HG02943 (cell line): ENCODE measurements around the gene NHLH1.

ENCODE experiments used
- ATAC-seq: cut with Tn5 transposase; IDR thresholded peaks from one replicate; pipeline ENCODE4 v1.9.1; 2021; ENCODE audit warnings: mild to moderate bottlenecking, low read depth, moderate library complexity; ENCODE audit not compliant: unreplicated experiment

Gene NHLH1

DNA sequence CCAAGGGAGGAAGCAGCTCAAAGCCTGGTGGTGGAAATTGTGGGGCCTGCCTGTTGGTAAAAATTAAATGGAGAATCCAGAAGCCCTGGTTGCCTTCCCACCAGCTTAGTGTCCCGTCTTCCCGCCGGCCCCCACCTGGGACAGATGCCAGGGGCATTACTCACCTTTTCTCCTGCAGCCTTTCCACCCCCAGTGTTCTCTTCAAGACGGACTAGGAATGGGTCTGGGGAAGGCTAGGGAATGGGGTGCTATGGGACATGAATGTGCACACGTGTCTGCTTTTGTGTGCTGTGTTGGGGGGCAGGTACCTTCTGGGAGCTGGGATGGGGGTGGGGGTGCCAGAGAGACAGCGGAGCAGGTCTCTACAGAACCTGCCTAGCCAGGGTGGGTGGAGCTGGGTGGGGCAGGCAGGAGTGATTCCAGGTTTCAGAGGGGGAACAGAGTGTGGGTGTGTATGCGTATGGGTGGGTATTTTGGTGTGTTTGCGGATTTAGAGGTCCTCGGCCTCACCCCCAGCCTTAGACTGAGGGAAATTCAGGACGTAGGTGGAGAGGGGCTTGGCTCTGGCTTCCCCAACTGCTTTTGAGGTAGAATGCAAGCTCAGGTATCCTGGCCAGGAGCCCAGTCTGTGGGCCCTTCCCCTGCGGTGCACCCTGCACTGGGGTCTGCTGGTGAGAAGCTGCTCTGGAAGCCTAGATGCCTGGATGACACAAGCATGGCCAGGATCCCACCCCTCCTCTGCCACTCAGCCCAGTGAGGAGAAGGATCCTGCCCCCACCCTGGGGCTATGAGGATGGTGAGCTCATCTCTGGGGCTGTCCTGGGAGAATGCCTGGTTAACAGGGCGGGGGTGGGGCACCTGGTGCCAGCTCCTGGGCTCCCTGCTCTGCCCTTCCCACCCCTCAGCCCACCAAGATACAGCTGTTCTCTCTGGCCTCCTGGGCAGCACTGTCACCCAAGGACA, 41.2 kb downstream of the NHLH1 start:
- ATAC-seq, result no peak

DNA sequence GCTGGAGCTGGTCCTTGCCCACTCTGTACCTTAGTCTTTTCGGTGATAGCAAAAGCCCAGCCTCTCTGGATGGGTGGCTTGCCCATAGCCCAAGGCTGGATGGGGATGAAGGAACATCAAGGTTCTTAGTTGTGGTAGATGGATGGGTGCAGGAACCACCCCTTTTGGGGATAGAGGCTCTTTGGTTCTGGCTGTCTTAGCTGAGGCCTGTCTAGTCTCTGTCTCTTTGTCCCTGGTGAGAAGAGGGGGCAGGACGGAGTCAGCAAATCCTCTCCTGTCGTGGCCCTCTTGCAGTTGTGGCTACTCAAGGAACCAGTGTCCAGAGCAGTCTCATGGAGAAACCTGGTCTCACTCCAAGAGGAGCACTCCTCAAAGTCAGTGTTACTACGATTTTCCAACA, 42.0 kb downstream of the NHLH1 start:
- ATAC-seq, result no peak

DNA sequence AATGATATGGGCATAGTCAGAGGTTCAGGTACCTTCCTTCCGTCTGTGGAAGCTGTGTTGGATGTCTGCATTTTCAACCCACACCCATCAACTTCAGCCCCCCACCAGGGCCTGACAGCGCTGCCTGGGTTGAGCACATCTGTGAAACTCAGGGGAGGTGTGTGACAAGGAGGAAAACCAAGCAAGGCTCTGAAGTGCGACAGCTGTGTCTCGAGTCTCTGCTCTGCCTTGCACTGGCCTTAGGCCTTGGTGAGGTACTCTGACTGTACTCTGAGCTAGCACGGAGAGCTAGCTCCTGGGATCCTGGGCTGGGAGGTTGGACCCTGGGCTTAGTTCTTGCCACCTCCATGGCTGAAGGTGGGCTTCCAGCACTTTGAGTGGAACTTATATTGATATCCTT, 42.6 kb downstream of the NHLH1 start:
- no peak for ATAC-seq

DNA sequence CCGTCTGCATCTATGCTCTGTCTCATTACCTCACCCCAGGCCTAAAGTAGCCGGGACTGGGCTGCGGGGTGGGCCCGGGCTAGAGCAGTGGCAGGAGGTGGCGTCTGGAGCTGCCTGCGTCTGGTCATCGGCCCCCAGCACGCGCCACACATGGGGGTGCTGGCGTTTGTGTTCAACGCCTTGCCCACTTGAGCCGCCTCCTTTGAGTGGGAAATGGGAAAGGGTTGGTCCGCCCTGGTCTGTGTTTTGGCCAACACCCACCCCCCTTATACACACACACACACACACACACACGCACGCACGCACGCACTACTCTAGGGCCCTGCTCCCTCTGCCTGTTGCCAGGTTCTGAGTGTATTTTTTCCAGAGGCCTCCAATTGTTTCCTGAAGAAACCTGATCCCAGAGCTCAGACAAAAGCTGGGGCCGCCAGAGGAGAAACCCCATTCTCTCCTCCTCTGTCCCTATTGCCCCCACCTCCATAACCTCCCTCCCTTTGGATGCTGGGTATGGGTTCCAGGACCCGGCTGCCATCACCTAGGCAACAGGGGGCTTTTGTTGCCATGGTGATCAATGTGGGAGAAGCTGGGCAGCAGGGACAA, 43.6 kb downstream of the NHLH1 start:
- ATAC-seq, result no peak

DNA sequence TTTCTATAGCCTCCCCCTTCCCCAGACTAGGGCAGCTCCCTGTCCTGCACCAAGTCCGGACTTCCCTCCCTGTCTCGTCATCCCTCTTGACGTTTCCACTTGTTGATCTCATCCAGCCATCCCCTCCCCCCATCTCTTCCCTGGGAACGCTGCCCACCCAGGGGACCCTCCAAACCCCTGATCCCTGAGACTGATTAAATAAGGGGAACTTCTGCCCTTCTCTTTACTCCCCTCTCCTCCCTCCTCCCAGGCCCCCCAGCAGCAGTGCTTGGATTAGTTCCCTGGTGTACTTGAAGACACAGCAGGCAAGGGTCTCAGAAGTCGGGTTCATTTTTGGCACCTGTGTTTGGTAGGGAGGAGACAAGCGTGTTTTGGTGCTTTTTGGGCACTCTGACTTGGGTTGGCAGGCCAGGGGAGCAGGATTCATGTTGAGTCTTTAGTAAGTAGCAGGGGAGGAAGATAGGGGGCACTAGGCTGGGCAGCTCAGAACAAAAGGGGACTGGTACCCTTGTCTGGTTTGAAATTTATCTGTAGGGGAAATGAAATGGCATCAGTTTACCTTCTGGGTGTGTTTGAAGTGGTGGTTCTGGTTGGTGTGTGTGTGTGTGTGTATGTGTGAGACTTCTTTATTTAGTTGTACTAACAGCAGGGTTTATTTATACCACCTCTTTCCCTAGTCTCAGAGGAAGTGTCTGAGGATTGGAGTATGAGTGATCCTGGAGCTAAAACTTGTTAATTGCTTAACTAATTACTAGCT, 44.6 kb downstream of the NHLH1 start:
- ATAC-seq, result no peak

DNA sequence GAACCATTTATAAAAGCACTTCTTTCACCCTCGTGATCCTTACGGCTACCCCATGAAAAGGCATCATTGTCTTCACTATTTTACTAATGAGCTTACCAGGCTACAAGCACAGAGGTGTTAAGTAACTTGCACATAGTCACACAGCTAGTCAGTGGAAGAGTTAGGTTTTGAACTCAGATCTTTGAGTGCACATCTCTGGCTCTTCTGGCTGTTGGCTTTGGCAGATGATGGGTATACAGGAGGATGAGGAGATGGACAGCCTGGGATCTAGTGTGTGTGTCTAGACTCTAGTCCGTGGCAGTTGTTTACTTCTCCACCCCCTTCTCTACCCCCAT, 45.1 kb downstream of the NHLH1 start:
- ATAC-seq, result no peak

DNA sequence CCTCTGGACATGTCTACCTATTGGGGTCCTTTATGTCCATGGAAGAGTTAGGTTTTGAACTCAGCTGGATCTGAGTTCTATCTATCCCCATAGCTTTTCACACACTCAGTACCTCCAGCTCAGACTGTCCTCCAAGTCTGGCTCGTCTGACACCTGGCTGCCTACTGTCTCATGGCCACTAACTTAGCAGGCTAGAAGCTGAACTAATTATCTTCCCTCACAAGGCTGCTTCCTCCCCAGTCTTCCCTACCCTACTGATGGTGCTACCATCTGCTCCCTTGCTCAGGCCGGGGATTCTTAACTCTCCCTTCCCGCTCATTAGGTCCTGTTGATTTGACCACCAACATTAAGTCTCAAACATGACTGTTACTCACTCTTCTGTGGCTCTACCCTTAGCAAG, 46.8 kb downstream of the NHLH1 start:
- ATAC-seq, result no peak

DNA sequence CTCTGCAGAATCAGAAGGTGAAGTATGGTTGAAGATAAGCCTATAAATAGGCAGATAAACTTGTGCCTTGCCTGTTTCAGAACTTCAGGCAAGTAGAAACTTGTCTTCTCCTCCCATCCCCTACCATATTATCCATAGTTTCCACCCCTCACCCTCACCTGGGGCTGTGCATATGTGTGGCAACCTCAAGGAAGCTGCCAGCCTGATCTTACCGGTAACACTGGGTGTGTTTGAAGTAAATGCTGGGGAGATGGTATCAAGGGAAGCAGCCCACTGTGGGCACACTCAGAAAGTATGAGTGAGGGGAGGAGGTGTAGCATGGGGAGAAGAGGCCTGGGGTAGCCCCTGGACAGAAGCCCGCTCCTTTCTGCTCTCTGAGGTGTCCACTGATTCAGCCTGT, 48.0 kb downstream of the NHLH1 start:
- no peak for ATAC-seq

DNA sequence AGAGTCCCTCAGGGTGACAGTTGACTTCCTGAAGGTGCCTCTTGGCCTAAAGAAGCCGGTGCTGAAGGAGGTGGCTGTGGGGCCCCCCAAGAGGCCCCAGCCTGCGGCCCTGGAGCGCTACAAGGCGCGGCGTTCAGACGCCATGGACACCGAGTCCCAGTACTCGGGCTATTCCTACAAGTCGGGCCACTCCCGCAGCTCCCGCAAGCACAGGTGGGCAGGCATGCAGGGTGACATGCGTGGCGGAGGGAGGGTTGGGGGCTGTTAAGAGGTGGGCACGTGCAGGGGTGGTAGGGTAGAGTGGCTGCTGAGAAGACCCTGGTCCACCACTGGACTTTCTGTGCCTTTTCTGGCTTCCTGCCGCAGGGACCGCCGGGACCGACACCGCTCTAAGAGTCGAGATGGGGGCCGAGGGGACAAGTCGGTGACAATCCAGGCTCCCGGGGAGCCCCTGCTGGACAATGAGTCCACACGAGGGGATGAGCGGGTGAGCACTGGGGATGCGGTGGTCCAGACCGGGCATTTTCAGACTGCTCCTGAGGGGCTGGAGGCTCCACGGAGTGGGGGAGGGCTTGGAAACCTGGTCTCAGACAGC, 48.9 kb downstream of the NHLH1 start:
- no peak for ATAC-seq

DNA sequence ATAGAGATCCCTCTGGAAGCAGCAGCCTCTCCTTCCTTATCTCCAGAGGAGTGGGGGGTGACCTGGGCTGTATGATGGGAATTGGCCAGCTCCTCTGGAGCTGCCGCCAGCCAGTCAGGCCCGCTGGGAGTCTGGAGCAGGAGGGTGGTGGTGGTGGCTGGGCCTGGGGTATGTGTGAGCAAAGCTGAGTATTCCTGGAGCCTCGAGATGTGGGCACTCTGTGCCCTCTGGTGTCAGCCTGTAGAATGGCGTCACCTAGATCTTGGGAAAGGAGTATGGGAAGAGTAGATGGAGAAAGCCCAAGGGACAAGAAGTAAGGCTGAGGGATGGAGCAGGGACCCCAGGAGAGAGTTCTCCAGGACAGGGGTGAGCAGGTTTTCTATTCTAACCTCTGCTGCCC, 49.5 kb downstream of the NHLH1 start:
- no peak for ATAC-seq

DNA sequence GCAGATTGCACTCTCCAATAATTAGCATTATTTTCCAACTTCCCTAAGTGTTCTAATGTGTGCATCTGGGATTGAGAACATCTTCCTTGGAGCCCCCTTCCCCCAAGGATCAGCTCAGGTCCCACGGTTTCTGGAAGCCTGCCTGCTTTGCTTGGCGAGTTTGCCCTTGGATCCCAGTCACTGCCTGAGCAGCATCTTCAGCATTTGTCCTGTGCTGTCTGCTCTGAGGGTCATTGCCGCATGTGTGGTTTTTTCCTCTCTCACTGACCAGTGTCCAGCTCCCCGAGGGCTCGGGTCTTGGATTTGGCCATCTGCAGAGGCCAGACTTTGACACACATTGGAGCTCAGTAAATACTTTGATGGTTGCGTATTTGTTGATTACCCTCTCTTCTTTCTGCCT, 51.6 kb downstream of the NHLH1 start:
- no peak for ATAC-seq

DNA sequence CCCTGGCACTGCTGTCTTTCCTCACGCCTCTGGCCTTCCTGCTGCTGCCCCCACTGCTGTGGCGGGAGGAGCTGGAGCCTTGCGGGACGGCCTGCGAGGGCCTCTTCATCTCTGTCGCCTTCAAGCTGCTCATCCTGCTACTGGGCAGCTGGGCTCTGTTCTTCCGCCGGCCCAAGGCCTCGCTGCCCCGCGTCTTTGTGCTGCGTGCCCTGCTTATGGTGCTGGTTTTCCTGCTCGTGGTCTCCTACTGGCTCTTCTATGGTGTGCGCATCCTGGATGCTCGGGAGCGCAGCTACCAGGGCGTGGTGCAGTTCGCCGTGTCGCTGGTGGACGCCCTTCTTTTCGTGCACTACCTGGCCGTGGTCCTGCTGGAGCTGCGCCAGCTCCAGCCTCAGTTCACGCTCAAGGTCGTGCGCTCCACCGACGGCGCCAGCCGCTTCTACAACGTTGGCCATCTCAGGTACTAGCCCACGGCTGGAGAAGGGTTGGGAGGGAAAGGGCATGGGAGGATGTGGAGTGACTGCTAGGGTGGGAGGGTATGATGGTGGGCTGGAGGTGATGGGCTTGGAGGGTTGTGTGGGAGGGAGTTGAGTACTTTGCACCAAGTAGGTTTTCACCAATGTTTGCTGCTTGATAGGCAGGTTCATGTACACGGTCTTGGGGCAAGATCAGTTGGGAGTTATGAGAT, 52.4 kb downstream of the NHLH1 start:
- no peak for ATAC-seq

DNA sequence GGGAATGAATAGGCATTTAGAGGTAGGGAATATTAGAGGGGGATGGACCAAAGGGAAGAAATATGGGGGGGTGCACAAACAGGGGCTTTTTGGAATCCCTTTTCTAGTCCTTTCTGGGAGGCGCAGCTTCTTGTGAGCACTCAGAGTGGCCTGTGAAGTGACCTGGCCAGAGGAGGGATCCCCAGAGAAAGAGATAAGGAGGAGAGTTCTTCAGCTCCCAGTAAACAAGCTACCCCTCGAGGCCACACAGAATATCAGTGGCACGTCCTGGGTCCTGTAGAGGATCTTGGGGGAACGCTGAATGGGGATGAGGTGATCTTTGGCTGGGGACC, 52.9 kb downstream of the NHLH1 start:
- no peak for ATAC-seq

DNA sequence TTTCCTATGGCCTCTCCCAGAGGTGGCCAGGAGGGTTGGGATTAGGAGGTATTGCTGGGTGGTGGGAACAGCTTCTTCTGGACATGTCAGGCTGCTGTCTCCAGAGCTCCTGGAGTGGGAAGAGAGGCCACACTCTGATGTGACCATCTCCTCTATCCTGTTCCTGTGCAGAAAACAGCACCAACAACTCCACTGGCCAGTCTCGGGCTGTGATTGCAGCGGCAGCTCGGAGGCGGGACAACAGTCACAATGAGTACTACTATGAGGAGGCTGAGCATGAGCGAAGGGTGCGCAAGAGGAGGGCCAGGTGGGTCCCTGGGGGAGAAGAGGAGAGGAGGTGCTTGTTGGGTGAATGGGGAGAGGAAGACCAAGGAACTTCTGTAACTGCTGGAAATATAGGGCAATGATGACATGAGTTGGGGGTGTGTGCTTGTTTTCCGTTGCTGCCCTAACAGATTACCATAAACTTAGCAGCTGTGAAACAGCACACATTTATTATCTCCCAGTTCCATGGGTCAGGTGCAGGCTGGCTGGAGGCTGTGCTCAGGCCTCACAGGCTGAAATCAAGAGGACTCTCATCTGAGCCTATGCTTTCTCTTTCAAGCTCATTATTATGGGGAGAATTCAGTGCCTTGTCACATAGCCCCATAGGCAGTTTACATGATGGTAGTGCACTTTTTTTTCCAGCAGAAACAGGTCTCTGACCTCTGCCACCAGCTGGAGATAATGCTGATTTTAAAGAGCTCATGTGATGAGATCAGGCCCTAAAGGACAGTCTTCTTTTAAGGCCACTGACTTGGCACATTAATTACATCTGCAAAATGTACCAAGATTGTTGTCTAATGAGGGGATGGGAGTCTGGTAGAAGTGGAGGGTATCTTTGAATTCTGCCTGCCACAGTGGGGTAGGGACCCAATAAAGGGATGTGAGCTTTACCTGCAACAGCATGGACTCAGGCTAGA, 54.3 kb downstream of the NHLH1 start:
- ATAC-seq, result no peak

DNA sequence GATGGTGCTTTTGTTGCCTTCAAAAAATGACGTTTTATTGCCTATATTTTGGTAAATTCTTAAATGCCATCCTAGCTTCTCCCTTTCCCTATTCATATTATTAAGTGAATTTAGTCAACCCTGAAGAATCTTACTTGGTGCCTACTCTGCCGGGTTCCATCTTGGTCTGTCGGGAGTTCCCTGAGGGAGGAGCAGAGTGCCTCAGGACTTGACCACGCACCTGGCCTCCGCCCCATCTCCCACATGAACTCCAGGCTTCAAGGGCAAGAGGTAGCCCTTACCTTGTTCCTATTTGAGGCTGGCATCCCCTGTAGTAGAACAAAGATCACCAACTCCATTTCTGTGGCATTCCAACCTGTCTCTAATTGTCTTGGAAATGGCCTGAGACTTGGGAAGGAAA, 55.0 kb downstream of the NHLH1 start:
- ATAC-seq, result no peak
